ENCODE data around the gene PHF23. TPM values are rescaled to one million over a fixed set of nuclear protein-coding genes. Genes with fewer than 3 reads are reported as not detected.
A peak's percentile ranks its signal among the peaks of the same experiment; 100 is the strongest.

Gene PHF23
- total and polyA plus RNA-seq, 2 of the 4 experiments (the other 2 are of a cell fraction), result 44.8 to 58.5 TPM

DNA sequence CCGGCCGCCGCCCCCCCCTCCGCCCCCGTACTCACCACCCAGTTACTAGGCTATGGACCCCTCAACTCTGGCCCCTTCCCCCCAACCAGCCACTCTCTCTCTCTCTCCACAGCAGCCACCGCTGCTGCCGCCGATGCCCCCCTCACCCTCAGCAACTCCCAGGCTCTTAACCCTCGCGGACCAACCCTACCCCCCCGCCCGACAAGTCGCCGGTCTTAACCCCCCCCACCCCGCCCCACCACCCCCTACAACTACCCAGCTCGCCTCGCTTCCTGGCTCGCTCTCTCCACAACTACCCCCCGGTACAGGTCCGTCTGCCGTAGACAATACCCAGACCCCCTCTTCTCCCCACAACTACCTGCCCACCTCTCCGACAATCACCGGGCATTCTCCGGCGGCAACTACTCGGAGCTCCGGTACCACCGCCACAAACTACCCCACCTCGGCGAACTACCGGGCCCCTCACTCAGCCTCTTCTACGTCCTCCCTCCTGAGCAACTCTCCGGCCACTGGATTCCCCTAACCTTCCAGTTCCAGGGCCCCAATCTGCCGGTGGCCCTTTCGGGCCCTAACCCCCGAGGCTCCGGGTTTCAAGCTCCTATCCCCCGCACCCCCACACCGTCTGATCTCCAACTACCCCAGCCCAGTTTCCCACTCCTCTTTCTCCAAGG is 702 bp downstream of the PHF23 start:
- peak overlapping the region; percentile 97 for H3K9ac ChIP-seq (ENCODE audit: low read depth, low read length)
- no TSS peak for BruUV-seq (replicated peaks)
- peak overlapping the region; percentile 95 for H3K14ac ChIP-seq (replicated peaks; ENCODE audit: low read depth, low read length)
- intact Hi-C loops (cut with micrococcal nuclease), result loop anchor here (5.0 kb wide), 1 partner anchor 59 kb away; no protein-coding TSS in a partner anchor
- no peak for ATAC-seq (ENCODE audit: low read depth)
- in situ Hi-C loops (cut with MboI; ENCODE audit: low sequenced_read_pairs), result loop anchor here (25.0 kb wide), 1 partner anchor 924 kb away; the partner anchor contains the start of genes PER1 and VAMP2
- no peak overlapping the region for H2BK20ac ChIP-seq (ENCODE audit: low read depth, low read length)
- peak overlapping the region; percentile 54 for H2AFZ ChIP-seq (replicated peaks; ENCODE audit: low read length, poor library complexity)
- H2BK120ac ChIP-seq (ENCODE audit: low read depth, low read length), result peak overlapping the region; percentile 50; the same call in 1 of the 2 replicates
- H3K27me3 ChIP-seq (ENCODE audit: control insufficient read depth, insufficient read depth, low read length), result no peaks in the 10 kb centered on the region
- dilution Hi-C loops (cut with HindIII; ENCODE audit: low sequenced_read_pairs, unreplicated experiment), result no loop called here
- POLR2A ChIA-PET (ENCODE audit: unreplicated experiment), result no interaction called here
- peaks cover 36% of the 10 kb centered on the region for H3K36me3 ChIP-seq (ENCODE audit: control insufficient read depth, insufficient read depth, low read length)
- CTCF ChIA-PET, result no interaction called here
- H3K79me1 ChIP-seq (ENCODE audit: low read depth in 1 of 2, low read length in 2 of 2), result peaks cover 19 to 69% of the 10 kb centered on the region in 2 experiments
- whole genome bisulfite sequencing, 2 experiments (ENCODE audit: extremely low coverage in 2 of 2, insufficient read length in 1 of 2), result 0% methylated on average over 14 of the region's 39 CpGs; no CpG with 5 or more reads in 1 of the 2 experiments
- H2AK9ac ChIP-seq (replicated peaks; ENCODE audit: low read depth, low read length, poor library complexity), result peak overlapping the region; percentile 100
- H3K4ac ChIP-seq (ENCODE audit: low read depth, low read length), result peak overlapping the region; percentile 89
- peak overlapping the region; percentile 22; the same call in 1 of the 2 replicates for H3K4me2 ChIP-seq (ENCODE audit: low read depth, low read length)
- peak overlapping the region; percentile 84 for H2AK5ac ChIP-seq (ENCODE audit: low read depth, low read length)
- peaks cover 2% of the 10 kb centered on the region; the same call in 1 of the 2 replicates for H3K9me1 ChIP-seq (ENCODE audit: insufficient read depth, low read length)
- H3K23ac ChIP-seq (ENCODE audit: low read depth, low read length), result peak overlapping the region; percentile 94
- peak overlapping the region; percentile 75 for H4K91ac ChIP-seq (ENCODE audit: insufficient read depth, low read depth, low read length)
- no peak for DNase-seq
- peak overlapping the region; percentile 51 for H3K18ac ChIP-seq (ENCODE audit: low read depth, low read length)
- peak overlapping the region; percentile 85 for H3K56ac ChIP-seq (ENCODE audit: extremely low read depth, insufficient read depth, low read length)
- peaks cover 35% of the 10 kb centered on the region for H4K20me1 ChIP-seq (ENCODE audit: insufficient read depth, low read length)
- no peaks in the 10 kb centered on the region for H3K9me3 ChIP-seq (ENCODE audit: control insufficient read depth, insufficient read depth, low read length)
- H3K4me3 ChIP-seq (ENCODE audit: insufficient read depth, low read depth, low read length), result peak overlapping the region; percentile 98
- peak overlapping the region; percentile 91 for H2BK5ac ChIP-seq (ENCODE audit: low read depth, low read length, poor library complexity, severe bottlenecking)
- H3K4me1 ChIP-seq (ENCODE audit: control insufficient read depth, insufficient read depth, low read length), result peaks cover 14% of the 10 kb centered on the region
- peak overlapping the region; percentile 60 to 73; a peak in 3 of 4 replicates for H4K8ac ChIP-seq (ENCODE audit: low read depth in 2 of 2, low read length in 2 of 2)
- H4K5ac ChIP-seq (ENCODE audit: low read depth, low read length), result peak overlapping the region; percentile 55
- H3K27ac ChIP-seq (ENCODE audit: insufficient read depth, low read length), result peak overlapping the region; percentile 97
- no peak overlapping the region for H2BK15ac ChIP-seq (ENCODE audit: low read depth, low read length)
- TF ChIP-seq, protein P1, sequence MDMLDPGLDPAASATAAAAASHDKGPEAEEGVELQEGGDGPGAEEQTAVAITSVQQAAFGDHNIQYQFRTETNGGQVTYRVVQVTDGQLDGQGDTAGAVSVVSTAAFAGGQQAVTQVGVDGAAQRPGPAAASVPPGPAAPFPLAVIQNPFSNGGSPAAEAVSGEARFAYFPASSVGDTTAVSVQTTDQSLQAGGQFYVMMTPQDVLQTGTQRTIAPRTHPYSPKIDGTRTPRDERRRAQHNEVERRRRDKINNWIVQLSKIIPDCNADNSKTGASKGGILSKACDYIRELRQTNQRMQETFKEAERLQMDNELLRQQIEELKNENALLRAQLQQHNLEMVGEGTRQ (IDR thresholded peaks at IDR 0.05; ENCODE audit: low read depth, low read length), result no peak
- TF ChIP-seq POLR2A (IDR thresholded peaks at IDR 0.05; ENCODE audit: low read depth, low read length), result no peak
- TF ChIP-seq, protein P2, sequence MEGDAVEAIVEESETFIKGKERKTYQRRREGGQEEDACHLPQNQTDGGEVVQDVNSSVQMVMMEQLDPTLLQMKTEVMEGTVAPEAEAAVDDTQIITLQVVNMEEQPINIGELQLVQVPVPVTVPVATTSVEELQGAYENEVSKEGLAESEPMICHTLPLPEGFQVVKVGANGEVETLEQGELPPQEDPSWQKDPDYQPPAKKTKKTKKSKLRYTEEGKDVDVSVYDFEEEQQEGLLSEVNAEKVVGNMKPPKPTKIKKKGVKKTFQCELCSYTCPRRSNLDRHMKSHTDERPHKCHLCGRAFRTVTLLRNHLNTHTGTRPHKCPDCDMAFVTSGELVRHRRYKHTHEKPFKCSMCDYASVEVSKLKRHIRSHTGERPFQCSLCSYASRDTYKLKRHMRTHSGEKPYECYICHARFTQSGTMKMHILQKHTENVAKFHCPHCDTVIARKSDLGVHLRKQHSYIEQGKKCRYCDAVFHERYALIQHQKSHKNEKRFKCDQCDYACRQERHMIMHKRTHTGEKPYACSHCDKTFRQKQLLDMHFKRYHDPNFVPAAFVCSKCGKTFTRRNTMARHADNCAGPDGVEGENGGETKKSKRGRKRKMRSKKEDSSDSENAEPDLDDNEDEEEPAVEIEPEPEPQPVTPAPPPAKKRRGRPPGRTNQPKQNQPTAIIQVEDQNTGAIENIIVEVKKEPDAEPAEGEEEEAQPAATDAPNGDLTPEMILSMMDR (conservative IDR thresholded peaks at IDR 0.05; ENCODE audit: low read depth, low read length), result no peak

Data from IMR-90 (cell line).